Measurements from ENCODE around the gene VCL. TPM values are rescaled to one million over a fixed set of nuclear protein-coding genes. Genes with fewer than 3 reads are reported as not detected.
"Not testable (repeated sequence)": the region's sequence is repeated elsewhere in the genome, so short reads cannot be mapped to it uniquely, and the experiment has no call there.

VCL gene
- polyA plus RNA-seq, 1 donor from 2014 or later = 11.2 TPM

GRCh38 chr10:74013004-74013403 lies 15.1 kb downstream of the VCL start:
- Histone ChIP-seq H3K9ac (ENCODE audit: low read length) (no peak overlapping the region), H3K4me2 (ENCODE audit: low read length) (no peak overlapping the region), H3K27me3 (ENCODE audit: insufficient read depth, low read depth, low read length) (no peaks in the 10 kb centered on the region), H4K20me1 (ENCODE audit: insufficient read depth) (no peaks in the 10 kb centered on the region), H3K4me3 (ENCODE audit: low read length) (no peak overlapping the region), H2AFZ (ENCODE audit: low read depth, low read length) (no peak overlapping the region), H3K9me3 (ENCODE audit: low read length) (no peaks in the 10 kb centered on the region), H3K79me2 (replicated peaks; ENCODE audit: insufficient read depth, low read length) (peaks cover 13% of the 10 kb centered on the region), H3K27ac (ENCODE audit: low read length) (no peak overlapping the region), H3K9me2 (ENCODE audit: insufficient read depth, low read length) (no peaks in the 10 kb centered on the region), H3F3A (ENCODE audit: insufficient read depth, low read length, poor library complexity, severe bottlenecking) (no peaks in the 10 kb centered on the region), H3K36me3 (ENCODE audit: insufficient read depth, low read length) (no peaks in the 10 kb centered on the region)
- TF ChIP-seq EZH2 (IDR thresholded peaks at IDR 0.05; ENCODE audit: borderline replicate concordance, insufficient read depth, low read length, poor library complexity, severe bottlenecking) = no peak
- TF ChIP-seq RAD21 (conservative IDR thresholded peaks at IDR 0.05) = no peak
- no peak for TF ChIP-seq REST (IDR thresholded peaks at IDR 0.05; ENCODE audit: borderline replicate concordance)
- no peak for TF ChIP-seq EP300 (conservative IDR thresholded peaks at IDR 0.05; ENCODE audit: poor library complexity, severe bottlenecking)
- TF ChIP-seq CTCF (IDR thresholded peaks at IDR 0.05; ENCODE audit: poor library complexity, severe bottlenecking) = no peak
- TF ChIP-seq SMC3 (conservative IDR thresholded peaks at IDR 0.05; ENCODE audit: poor library complexity) = no peak
- no peak for TF ChIP-seq MXI1 (conservative IDR thresholded peaks at IDR 0.05; ENCODE audit: poor library complexity, severe bottlenecking)
- TF ChIP-seq TAF1 (IDR thresholded peaks at IDR 0.05; ENCODE audit: low read depth) = no peak
- no peak for TF ChIP-seq POLR2AphosphoS5 (IDR thresholded peaks at IDR 0.05)

GRCh38 chr10:74014574-74014973 lies 16.7 kb downstream of the VCL start:
- H3K79me2 ChIP-seq (replicated peaks; ENCODE audit: insufficient read depth, low read length) = peaks cover 13% of the 10 kb centered on the region
- not testable (repeated sequence) for H3F3A ChIP-seq (ENCODE audit: insufficient read depth, low read length, poor library complexity, severe bottlenecking); H3K27ac ChIP-seq (ENCODE audit: low read length)

GRCh38 chr10:74018241-74018640 lies 20.3 kb downstream of the VCL start:
- Histone ChIP-seq H3K9me3 (ENCODE audit: low read length) (no peaks in the 10 kb centered on the region), H3K27me3 (ENCODE audit: insufficient read depth, low read depth, low read length) (no peaks in the 10 kb centered on the region), H3K4me3 (ENCODE audit: low read length) (no peak overlapping the region), H3K27ac (ENCODE audit: low read length) (no peak overlapping the region), H3K9ac (ENCODE audit: low read length) (no peak overlapping the region), H3F3A (ENCODE audit: insufficient read depth, low read length, poor library complexity, severe bottlenecking) (no peaks in the 10 kb centered on the region), H3K9me2 (ENCODE audit: insufficient read depth, low read length) (no peaks in the 10 kb centered on the region), H4K20me1 (ENCODE audit: insufficient read depth) (no peaks in the 10 kb centered on the region), H3K36me3 (ENCODE audit: insufficient read depth, low read length) (no peaks in the 10 kb centered on the region), H3K4me2 (ENCODE audit: low read length) (no peak overlapping the region), H3K79me2 (replicated peaks; ENCODE audit: insufficient read depth, low read length) (peaks cover 2% of the 10 kb centered on the region), H2AFZ (ENCODE audit: low read depth, low read length) (no peak overlapping the region)
- TF ChIP-seq TAF1 (IDR thresholded peaks at IDR 0.05; ENCODE audit: low read depth) (no peak), EZH2 (IDR thresholded peaks at IDR 0.05; ENCODE audit: borderline replicate concordance, insufficient read depth, low read length, poor library complexity, severe bottlenecking) (no peak), REST (IDR thresholded peaks at IDR 0.05; ENCODE audit: borderline replicate concordance) (no peak), MXI1 (conservative IDR thresholded peaks at IDR 0.05; ENCODE audit: poor library complexity, severe bottlenecking) (no peak)

More at GRCh38 chr10:74014574-74014973, 16.7 kb downstream of the VCL start:
- not testable (repeated sequence) for H3K4me3 ChIP-seq (ENCODE audit: low read length); H3K9me2 ChIP-seq (ENCODE audit: insufficient read depth, low read length); H3K36me3 ChIP-seq (ENCODE audit: insufficient read depth, low read length); H3K27me3 ChIP-seq (ENCODE audit: insufficient read depth, low read depth, low read length); H3K4me2 ChIP-seq (ENCODE audit: low read length); H4K20me1 ChIP-seq (ENCODE audit: insufficient read depth); H2AFZ ChIP-seq (ENCODE audit: low read depth, low read length); H3K9me3 ChIP-seq (ENCODE audit: low read length); H3K9ac ChIP-seq (ENCODE audit: low read length)
